HG03521 (cell line): ENCODE measurements around the gene IL9.

Experiments
- ATAC-seq: cut with Tn5 transposase; IDR thresholded peaks from one replicate; pipeline ENCODE4 v1.9.1; 2021; ENCODE audit warnings: mild to moderate bottlenecking, moderate library complexity; ENCODE audit not compliant: unreplicated experiment

The IL9 gene

DNA sequence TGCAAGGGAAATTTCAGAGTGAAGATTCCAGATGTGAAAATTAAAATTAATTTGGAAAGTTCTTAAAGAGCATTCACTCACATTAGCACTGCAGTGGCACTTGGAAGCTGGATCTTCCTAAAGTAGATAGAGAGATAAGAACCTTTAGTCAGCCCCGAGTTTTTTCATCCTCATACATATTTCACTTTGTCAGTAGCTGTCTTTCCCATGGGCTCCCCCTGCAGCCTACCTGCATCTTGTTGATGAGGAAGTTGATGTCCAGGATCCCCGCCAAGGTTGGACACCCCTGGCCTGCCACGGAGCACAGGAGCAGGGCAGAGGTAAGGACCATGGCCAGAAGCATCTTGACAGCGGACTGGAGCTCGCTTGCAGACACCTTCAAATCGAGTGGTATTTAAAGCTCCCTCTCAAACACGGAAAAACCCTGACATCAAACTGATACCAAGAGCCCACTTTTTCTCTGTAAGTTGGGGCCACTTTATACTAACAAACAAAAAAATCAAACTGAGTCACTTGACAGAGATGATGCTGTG, at the start of gene IL9:
IL9 (minus strand) TSS at position 368 of the 533 bp plus-strand sequence; CDS start at position 343, 25 bp downstream.
- no peak for ATAC-seq

DNA sequence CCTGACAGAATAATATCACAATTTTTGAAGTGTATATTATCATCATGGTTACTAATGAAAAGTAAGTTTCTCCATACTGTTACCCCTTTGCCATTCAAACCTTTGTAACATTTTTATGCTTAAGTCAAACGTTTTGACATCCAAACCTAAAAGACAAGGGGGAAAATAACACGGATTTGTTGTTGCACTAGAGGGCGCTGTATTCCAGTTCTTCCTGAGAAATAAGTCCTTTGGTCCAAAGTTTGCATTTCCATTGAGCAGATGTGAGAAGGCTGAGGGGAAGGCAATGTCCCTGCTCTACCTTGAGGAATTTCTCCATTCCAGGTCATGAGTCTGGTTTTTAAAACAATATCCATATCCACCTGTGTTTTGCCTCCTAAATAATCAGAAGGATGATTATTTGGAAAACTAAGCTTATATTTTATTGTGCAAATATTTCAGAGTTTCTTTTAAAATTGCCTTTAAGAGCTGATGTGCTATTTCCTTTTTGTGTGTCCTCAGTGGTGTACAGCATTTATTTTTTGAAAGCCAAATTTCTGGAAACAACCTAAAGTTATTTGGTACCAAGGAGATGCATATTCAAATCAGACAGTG, 49.4 kb upstream of the IL9 start:
- ATAC-seq = no peak

DNA sequence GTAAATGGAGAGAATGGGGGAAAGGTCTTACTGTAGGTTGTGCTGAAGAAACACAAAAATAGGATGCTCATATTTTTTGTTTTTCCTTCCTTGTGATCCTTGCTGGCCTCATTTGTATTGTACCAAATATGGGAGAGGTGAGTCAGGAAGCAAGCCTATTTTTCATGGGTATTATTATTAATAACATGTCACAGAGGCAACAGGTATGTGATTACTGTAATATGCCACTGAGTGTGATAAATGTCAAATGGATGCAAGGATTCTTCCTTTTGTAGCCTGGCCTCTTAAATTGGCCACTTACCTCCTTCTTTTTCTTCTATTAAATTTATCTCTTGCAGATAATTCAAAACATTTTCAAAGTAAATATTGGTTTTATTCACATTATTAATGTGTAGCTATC, 48.9 kb upstream of the IL9 start:
- ATAC-seq = no peak

DNA sequence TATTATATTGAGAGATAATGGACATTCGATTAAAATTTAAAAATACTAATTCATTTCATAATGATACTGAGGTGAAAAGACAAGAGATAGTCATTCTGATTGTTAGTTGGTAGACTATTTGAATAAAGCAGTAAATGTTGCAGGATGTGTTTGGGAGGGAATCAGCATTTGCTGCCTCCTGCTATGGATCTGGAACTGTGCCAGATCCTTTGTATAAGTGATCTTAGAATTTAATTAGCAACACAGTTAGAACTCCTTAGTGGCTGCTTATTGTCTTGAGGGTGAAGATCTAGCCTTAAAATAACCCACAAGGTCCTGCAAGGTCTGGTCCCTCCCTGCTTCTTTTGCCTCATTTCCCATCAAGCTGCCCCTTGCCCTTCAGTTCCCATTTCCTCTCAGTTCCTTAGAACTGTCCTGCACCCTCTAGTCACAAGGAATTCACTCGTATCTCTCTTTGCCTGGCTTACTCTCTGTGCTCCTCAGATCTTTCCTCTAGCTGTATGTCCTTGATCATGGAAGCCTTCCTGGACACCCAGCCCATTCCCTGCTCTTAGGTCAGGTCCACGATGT, 46.6 kb upstream of the IL9 start:
- no peak for ATAC-seq

DNA sequence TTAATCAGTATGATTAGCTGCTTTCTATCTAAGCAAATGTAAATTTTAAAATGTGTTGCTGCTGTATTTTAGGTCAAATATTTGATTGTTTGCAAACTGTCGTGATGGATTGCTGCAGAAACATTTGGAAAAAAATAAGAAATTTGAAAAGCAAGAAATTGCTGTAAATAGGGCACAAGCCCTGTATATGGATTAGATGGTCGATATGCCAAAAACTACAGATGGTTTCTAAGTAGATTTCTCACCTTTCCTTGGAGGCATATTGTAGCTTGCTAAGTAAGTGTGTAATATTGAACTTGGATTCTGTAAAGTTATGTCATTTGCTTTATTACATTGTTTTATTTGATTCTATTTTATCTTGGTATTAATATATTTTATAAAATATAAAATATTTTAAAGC, 46.1 kb upstream of the IL9 start:
- no peak for ATAC-seq

DNA sequence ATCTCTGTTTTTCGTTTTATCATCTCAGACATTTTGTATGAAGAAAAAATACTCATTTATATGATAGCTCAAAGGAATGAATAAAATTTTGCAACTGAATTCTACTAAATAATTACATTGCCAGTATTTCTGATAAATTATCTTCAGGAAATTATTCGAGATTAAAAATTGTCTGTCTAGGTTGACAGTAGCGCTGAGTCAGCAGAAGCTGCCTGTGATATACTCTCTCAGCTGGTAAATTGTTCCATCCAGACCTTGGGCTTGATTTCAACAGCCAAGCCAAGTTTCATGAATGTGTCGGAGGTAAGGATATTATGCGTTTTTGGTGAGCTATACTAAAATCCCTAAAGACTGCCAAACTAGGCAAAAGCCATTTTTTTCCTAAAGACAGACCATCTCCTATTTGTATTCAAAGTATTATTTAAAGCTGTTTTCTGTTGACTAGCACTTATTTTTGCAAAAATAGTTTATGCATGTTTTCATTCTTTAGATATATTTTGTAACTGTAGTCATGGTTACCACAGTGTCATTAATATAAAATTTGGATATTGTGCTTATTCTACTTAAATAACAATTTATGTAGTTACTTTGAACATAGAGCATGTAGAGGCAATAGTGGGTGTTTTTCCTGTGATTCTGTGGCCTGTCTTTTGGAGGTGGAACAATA, 41.7 kb upstream of the IL9 start:
- ATAC-seq = no peak

DNA sequence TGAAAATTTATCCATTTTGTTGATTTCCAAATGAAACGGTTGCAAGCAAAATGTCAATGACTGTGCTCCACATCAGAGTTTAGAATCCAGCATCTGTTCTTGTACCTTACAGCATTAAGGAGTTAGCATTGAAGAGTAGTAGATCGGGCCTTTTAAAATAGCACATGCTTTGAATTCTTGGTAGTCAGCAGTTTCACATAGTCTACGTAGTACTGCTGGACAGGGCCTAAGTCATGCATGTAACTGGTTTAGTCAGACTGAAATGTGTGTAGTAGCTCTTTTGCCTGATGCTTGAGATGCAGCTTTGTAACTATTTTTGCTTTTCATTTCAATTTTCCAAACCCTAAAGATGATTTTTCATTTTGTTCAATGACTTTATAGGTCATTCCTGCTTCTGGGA, 39.3 kb upstream of the IL9 start:
- no peak for ATAC-seq

DNA sequence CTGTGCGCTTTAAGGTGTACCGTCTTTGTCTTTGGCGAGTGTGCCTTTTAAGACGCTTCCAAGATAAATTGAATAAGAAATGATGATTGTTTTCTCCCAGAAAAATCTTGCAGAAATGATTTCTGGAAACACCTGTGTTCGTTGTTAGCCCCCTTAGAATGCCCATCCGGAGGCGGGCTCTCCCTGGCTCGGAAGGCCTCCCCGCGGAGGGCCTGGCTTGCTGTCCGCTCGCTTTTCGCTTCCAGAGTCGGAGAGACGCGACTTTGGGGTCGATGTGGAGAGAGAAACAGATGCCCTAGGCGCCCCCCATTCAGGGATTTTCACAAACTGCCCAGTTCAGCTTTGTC, 35.3 kb upstream of the IL9 start:
- no peak for ATAC-seq

DNA sequence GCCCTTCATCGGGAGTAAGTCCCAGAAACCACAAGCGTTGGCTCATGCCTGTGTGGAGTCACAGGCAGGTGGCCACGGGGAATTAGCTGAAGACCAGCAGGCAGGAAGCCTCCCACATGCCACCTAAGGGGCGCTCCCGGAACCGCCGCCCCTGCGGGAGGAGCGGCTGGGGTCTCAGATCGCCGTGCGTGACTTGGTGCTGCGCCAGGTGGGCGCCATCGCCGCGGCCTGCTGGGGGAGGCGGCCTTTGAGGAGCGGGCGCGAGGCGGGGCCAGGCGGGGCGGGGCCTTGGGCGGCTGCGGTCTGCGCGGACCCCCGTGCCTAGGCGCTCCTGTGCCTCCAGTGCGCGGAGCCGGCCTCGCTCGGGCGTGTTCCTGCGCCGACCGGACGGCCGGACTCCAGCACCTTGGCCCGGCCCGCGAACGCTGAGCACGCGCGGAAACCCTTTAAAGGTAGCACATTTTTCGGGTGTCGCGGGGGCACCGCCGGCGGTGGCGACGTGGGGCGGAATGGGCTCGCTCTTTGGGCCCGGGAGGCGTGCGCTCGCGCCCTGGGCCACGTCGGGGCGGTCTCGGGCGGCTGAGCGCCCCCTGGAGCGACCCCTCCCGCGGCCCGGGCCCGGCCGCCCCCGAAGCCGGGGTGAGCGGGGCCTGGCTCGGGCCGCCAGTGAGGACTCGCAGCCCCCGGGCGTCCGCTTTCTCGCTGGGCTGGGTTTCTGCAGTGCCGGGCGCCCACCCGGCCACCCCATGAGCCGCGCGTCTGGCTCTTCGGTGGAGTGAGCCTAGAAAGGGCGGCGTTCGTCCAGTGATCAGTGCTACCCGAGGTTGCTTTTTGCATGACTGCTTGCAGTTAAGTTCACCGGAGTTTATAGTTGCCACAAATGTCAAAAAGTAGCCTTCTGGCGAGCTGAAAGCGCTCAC, 34.6 kb upstream of the IL9 start:
- no peak for ATAC-seq

DNA sequence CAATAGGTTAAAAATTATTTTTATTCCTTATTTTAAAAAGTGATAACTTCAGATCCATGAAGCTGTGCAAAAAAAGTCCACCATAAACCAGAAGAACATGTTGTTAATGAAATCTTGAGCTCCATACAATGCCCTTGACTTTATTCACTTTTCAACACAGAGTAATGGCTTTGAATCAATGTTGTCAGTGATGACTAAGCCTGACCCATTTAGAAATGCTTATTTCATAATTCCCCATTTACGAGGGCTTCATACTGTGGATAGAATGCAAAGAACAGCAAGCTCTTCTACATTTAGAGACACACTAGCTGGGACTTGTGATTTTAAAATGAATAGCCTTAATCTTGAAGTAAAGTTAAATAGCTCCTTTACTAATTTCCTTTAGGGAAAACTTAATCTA, 25.7 kb upstream of the IL9 start:
- no peak for ATAC-seq

DNA sequence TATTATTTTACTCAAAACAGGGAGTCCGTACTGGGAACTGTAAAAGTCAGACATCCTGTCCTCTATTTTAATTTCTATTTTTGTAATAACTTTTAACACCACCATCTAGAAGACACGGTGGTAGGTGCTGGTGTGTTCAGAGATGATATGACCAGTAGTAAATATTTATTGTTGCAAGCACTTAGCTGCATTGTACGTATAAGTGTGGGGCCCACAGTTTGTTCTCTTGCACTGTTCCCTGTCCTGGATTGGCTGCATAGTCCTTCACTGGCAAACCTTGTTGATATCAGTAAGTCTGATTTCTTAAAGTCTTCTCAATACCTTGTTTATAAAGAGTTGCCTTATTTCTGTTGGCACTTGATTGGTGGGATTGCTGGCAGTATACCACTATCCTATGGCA, 24.6 kb upstream of the IL9 start:
- no peak for ATAC-seq

DNA sequence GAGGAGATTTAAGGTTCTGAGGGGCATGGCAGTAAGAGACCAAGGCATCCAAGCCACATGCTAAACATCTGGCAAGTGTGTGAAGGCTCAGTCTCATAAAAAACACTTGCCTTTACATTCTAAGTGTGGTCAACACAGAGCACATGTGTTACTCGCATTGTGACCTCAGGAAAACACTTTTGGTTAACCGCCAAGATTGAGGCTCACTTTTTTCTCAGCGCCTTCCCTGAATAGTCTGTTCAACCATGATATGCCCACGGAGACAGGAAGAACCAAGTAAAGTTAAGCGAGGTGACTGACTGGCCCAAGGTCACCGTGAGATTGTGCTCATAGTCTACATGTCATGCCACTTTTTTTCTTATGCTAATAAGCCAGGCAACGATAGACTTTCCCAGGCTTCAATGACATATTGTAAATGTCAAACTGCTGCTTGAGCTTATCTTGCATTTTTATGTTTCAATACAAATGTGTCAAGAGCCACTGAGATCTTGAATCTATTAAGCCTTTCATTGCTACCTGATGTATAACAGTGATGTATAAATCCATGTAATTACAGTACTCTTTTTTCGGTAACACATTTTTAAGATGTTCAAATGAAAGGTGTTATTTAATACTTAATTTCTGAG, 21.1 kb upstream of the IL9 start:
- ATAC-seq = no peak

DNA sequence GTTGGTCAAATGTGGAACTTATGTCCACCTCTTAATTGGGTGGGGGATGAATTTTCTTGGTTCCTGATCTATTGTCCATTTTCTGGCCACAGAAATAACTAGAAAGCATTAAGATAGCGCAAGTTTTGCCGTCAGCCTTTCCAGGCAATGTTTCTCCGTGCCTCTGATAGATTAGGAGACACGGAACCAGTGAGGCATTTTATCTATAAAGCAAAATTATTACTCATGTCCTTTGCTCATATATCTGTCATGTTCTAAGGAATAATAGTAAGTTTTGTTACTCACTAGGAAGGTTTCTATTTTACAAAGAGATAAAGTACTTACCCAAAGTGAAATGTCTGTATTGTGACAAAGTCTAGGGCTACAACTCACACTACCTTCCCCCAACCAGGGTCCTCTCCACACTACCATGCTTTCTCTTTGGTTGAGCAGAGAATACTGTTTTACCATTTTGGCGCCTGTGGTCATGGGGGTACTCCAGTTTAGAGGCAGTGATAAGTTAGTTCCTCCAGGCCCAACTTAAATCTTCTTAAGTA, 19.9 kb upstream of the IL9 start:
- ATAC-seq = no peak

DNA sequence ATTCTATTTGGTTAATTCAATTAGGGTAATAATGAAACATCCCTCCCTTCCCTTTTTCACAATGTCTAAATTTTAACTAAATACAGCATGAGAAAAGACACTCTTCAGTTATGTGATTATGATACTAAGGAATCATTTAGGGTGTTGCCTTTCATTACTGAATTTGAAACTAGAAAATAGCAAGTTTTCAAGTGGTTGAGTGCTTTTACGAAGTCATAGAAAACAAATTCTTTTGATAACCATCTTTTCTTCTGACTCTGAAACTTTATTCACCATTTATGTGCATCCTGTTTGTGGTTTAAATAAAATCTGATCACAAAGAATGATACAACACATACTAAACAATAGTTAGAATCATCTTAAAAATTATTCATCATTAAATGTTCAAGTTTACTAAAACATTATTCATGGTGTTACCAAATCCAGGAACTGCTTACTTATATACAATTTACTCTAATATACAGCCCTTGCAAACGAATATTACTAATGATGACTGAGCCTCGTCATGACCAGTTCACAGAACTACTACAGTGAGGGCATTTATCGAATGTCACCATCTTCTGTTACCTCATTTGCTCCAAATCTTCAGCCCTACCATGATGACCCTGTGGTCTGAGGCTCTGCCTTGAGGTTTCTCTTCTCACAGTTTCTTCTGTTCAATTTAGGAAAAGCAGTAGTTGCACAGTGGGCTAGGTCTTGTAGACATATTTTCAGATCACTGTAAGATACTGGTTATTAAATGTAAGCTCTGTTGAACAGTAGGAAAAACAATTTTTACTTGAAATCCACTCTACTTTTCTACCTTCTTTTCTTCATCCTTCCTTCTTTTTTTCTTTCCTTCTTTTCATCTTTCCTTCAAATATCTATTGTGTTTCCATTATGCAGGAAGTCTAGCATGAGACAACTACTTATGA, 18.3 kb upstream of the IL9 start:
- ATAC-seq = no peak

DNA sequence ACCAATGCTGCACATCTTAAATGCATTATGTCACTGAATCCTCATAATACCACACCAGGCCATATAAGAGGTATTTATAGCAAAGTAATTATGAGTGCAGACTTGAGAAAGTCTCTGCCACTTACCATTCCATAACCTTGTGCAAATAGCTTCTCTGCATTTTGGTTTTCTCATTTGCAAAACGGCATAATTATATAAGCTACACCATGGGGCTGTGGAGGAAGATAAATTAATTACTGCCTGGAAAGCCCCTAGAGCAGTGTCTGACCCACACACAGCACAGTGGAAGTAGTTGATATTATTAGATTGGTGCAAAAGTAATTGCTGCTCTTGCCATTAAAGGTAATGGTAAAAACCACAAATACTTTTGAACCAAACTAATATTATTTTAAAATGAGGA, 9.5 kb upstream of the IL9 start:
- ATAC-seq = no peak

DNA sequence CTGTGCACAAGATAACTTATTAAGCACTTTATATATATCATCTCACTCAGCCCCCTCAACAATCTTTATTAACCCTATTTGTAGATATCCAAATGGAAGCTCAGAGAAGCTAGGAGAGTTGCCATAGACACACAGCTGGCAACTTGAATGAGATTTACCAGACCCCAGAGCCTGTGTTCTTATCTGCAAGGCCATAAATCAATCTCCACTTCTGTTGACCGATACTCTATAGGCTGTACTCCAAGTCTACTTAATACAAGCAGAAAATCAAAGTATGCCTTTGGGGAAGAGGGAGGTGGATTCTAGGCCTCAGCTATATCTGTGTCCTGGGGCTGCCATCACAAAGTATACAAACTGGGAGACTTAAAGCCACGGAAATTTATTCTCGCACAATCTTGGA, 6.0 kb upstream of the IL9 start:
- ATAC-seq = no peak

DNA sequence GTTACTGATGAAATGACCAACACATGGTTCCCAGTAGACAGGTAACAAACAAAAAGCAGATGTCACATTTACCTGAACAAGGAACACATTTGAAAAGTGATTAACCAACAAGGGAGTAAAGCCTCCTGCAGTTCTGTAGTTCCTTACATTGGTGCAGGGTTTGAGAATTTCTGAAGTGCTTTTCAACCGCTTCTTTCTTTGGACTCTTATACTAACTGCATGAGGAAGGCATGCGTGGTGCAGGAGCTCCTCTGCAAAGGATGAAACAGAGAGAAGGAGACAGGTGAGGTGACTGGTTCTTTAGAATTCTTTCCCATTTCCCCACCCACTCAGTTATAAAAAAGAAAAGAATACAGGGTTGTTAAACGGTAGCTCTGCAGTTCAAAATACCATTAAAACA, 4.6 kb upstream of the IL9 start:
- no peak for ATAC-seq

DNA sequence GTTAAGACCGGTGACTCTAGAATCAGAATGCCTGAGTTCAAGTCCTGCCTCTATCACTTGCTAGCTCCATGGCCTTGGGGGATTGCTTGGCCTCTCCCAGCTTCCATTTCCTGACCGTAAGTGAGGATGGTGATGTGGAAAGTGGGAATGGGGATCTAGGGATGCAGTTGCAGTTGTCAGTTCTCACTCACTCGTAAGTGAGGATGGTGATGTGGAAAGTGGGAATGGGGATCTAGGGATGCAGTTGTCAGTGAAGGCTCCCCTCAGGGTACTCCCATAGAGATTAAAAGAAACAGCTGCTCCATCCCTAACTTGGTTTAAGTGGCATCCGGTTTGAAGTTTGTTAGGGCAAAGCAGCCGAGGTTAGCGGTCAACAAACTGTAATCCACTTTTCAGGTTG, 3.0 kb upstream of the IL9 start:
- no peak for ATAC-seq

DNA sequence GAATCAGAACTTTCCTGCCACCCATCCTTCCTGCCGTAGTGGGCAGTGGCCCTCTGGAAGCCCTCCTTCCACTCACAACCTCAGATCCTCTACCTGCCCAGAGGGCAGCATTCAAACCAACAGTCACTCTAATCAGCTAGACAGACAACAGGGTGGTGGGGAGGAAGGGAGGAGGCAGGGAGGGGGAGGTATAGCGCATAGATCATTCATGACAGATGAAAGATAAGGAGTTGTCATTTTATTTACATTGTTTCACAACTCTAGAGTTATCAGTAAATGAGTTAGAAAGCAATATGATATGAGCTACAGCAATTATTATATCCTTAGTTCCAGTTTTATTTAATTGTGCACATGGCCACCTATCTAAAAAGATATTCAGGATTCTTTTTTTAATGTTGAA, 852 bp downstream of the IL9 start:
- no peak for ATAC-seq

DNA sequence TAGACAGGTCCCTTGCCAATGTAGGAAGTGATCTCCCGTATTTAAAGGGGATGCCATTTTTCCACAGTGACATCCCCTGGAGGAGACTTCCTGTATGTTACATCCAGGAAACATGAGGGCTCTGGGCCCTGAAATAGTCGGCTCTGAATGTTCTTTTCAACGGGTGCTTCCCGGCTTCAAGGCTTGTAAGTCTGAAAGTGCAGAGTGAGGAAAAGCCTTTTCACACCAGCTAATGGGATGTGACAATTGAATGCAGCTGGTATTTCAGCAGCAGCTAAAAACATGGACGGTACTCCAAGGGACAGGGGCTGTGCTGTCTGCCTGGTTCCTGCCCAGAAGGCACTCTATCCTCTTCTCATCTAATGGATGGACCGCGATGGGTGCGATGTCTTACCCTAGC, 1.4 kb downstream of the IL9 start:
- no peak for ATAC-seq
